Nasal cavity respiratory epithelium epithelial cell of viscerocranial mucosa (primary cell): ENCODE results near the gene CWH43. TPM values are rescaled to one million over a fixed set of nuclear protein-coding genes. Genes with fewer than 3 reads are reported as not detected.

Experiments used
- total RNA-seq: library from RNA; depleted of rRNA; stranded (reverse); fragments of >200 nt; gene quantifications from 2 replicates; pipeline ENCODE4 v1.2.3, GENCODE V29; 2014

CWH43 gene
- total RNA-seq: 10.0 and 39.3 TPM in 2 replicates

GRCh38 chr4:48985976-48986653, at the start of gene CWH43:
Gene CWH43, plus strand, starts transcription at chr4:48986275. Its CDS starts 155 bp downstream, at chr4:48986430.

Other genes with a start within 250 kb of the CWH43 start
- gene FRYL, start 206.0 kb upstream of the CWH43 start, total RNA-seq: 60.1 and 87.4 TPM in 2 replicates
- 108 and 113 TPM in 2 replicates for gene OCIAD1, start 155.2 kb upstream of the CWH43 start, total RNA-seq
- 188 and 241 TPM in 2 replicates for gene OCIAD2, start 79.5 kb upstream of the CWH43 start, total RNA-seq